Heart right ventricle (tissue), 16 donors: Measurements from ENCODE around the gene HEBP1. TPM values are rescaled to one million over a fixed set of nuclear protein-coding genes. Genes with fewer than 3 reads are reported as not detected.

Experiments used
- ATAC-seq, 8 donors: fragments of 200-7000 bp; cut with Tn5 transposase; one replicate each; pipeline ENCODE4 v1.9.1; 2020; ENCODE audit warnings: mild to moderate bottlenecking in 8 of 8, moderate library complexity in 8 of 8, moderate number of reproducible peaks in 1 of 8
- DNase-seq, 2 donors: peaks; one replicate each; pipeline ENCODE4 v3.0.0-alpha.2; 2020
- H3K27ac ChIP-seq, 10 donors: fragments of 200-600 bp; sonication (generic) in 2 of 10; one replicate each; pipeline versions ENCODE4 v1.5.0 to v1.8.0; 2020 to 2022; ENCODE audit warnings: mild to moderate bottlenecking in 3 of 10
- H3K27me3 ChIP-seq, 7 donors: fragments of 200-600 bp; one replicate each; pipeline ENCODE4 v1.8.0; 2021 to 2022; ENCODE audit warnings: mild to moderate bottlenecking in 2 of 7
- H3K36me3 ChIP-seq, 9 donors: fragments of 200-600 bp; sonication (generic) in 1 of 9; one replicate each; pipeline versions ENCODE4 v1.5.0 to v1.8.0; 2020 to 2022; ENCODE audit warnings: mild to moderate bottlenecking in 2 of 9
- H3K4me1 ChIP-seq, 9 donors: fragments of 200-600 bp; sonication (generic) in 1 of 9; one replicate each; pipeline versions ENCODE4 v1.5.0 to v1.8.0; 2020 to 2022; ENCODE audit warnings: mild to moderate bottlenecking in 4 of 9
- H3K4me3 ChIP-seq, 10 donors: fragments of 200-600 bp; sonication (generic) in 2 of 10; one replicate each; pipeline versions ENCODE4 v1.5.0 to v1.8.0; 2020 to 2022; ENCODE audit warnings: mild to moderate bottlenecking in 7 of 10, moderate library complexity in 2 of 10
- H3K9me3 ChIP-seq, 11 donors: fragments of 200-600 bp in 10 of 11; sonication (generic) in 2 of 11; one replicate each; pipeline versions ENCODE4 v1.5.0 to v1.8.0; 2013 to 2022; ENCODE audit warnings: mild to moderate bottlenecking in 2 of 11, control low read depth in 1 of 11, moderate library complexity in 1 of 11
- CTCF ChIP-seq, 9 donors: fragments of 200-600 bp; sonication (generic) in 2 of 9; IDR thresholded peaks; one replicate each; pipeline versions ENCODE4 v1.5.0 to v1.8.0; 2021 to 2022; ENCODE audit warnings: antibody characterized with exemption in 9 of 9, mild to moderate bottlenecking in 5 of 9, moderate library complexity in 1 of 9
- WGBS, 2 donors: extraction: QIAGEN DNeasy Blood & Tissue Kit; methylation state at CpG; one replicate each; pipeline ENCODE4 v1.1.7; 2013; ENCODE audit warnings: inconsistent platforms in 1 of 2; 5-methylcytosine and 5-hydroxymethylcytosine counted together
- intact Hi-C, 10 donors: fragments of 100-400 bp; cut with DNase I; formaldehyde crosslinking; loops; one replicate each; pipeline versions ENCODE4 v1.11.1 to v1.14.2; 2022
- polyA plus RNA-seq, 2 donors: library from polyadenylated mRNA; stranded (reverse); fragments of 200-250 nt; gene quantifications; one replicate each; pipeline ENCODE4 v1.2.3, GENCODE V29; 2013
- total RNA-seq, 10 donors: library from RNA; stranded (reverse); fragmentation: NEBNext Ultra II Directional in 3 of 10; extraction: Animal tissue kit (Norgen Biotek cat#: 25700) in 3 of 10; gene quantifications; one replicate each; pipeline versions ENCODE4 v1.2.1 to v1.2.4, GENCODE V29; 2021 to 2023
- donor health status: Arrhythmogenic right ventricular cardiomyopathy.
- donor health status: ischemic (EF 13 %, LVEDD 7.1; RV severe dilation, severe dysfunction).
- donor health status: healthy with polysubstance abuse.
- donor health status: DM: no; HTN: yes; CAD: no.
- donor health status: DM: no; HTN: no; CAD: no.
- donor health status: ischemic (EF 25% LVEDD 6.9; RV normal size, moderate dysfunction).
- donor health status: ischemic (EF 25% LVEDD 5.7; RV mildly dilated, moderate dysfunction).
- donor health status: healthy.
- donor health status: DM: yes; HTN: yes; CAD: no.
- donor health status: Ischemic cardiomyopathy.
- donor health status: ischemic (EF 35%, LVEDD 5.7; RV mildly dilated, moderate dysfunction).
- donor health status: nonischemic (EF 11% LVEDD 7.7; RV severe dilation, severe dysfunction).
- donor health status: DM: yes; HTN: yes; CAD: no.
- donor health status: PGD.
- donor health status: ischemic (EF 29% LVEDD 5.4; RV normal size, mild dysfunction).
- donor health status: nonischemic (EF 23%, LVEDD 6.1; RV moderate dilation, normal function).

HEBP1 gene
- total and polyA plus RNA-seq, 12 donors = 23.7 to 72.0 (median 51.4) TPM

- DNase-seq (no peak), ATAC-seq (no peak)
- Histone ChIP-seq H3K9me3 (no peaks in the 10 kb centered on the region), H3K27ac (no peak overlapping the region), H3K4me3 (no peak overlapping the region), H3K4me1 (peaks cover 0 to 19% (median 10%) of the 10 kb centered on the region in 9 donors), H3K27me3 (no peaks in the 10 kb centered on the region), H3K36me3 (no peaks in the 10 kb centered on the region)
- intact Hi-C loops = loop anchor here in 2 of 10 donors (10.0 kb wide), 1 partner anchor 209 kb away; no protein-coding TSS in a partner anchor
- no peak for TF ChIP-seq CTCF (IDR thresholded peaks at IDR 0.05)
- 95 to 98% methylated on average over 2 of the region's 2 CpGs for WGBS, 2 donors
Observed at GRCh38 chr12:13005649-13006048, 5.6 kb upstream of the HEBP1 start.

- intact Hi-C loops = loop anchor here in 6 of 10 donors (5.0 to 10.0 kb wide), 6 partner anchors 37 to 210 kb away; partner anchors contain the start of genes GSG1 (in 2 of the 6) and FAM234B (in 1 of the 6)
- Histone ChIP-seq H3K27me3 (no peaks in the 10 kb centered on the region), H3K4me3 (no peak overlapping the region), H3K4me1 (peaks cover 0 to 23% (median 10%) of the 10 kb centered on the region in 9 donors), H3K36me3 (no peaks in the 10 kb centered on the region), H3K9me3 (no peaks in the 10 kb centered on the region), H3K27ac (no peak overlapping the region)
- 75 to 87% methylated on average over 3 of the region's 3 CpGs for WGBS, 2 donors
- no peak for TF ChIP-seq CTCF (IDR thresholded peaks at IDR 0.05)
- DNase-seq (no peak), ATAC-seq (no peak)
Observed at GRCh38 chr12:13004986-13005385, 4.9 kb upstream of the HEBP1 start.

- no peaks in the 10 kb centered on the region for H3K9me3 ChIP-seq
- H3K4me3 ChIP-seq = no peak overlapping the region
- H3K27ac ChIP-seq = no peak overlapping the region
- H3K36me3 ChIP-seq = no peaks in the 10 kb centered on the region
- peaks cover under 1 to 27% (median 12%) of the 10 kb centered on the region in 9 donors for H3K4me1 ChIP-seq
- 85 to 89% methylated on average over 3 of the region's 3 CpGs for WGBS, 2 donors
- no peak for TF ChIP-seq CTCF (IDR thresholded peaks at IDR 0.05)
- ATAC-seq (no peak), DNase-seq (no peak)
- intact Hi-C loops = loop anchor here in 6 of 10 donors (5.0 to 10.0 kb wide), 6 partner anchors 38 to 210 kb away; partner anchors contain the start of genes GSG1 (in 2 of the 6) and FAM234B (in 1 of the 6)
- H3K27me3 ChIP-seq = no peaks in the 10 kb centered on the region
Observed at GRCh38 chr12:13004361-13004760, 4.3 kb upstream of the HEBP1 start.

- Histone ChIP-seq H3K27me3 (no peaks in the 10 kb centered on the region), H3K36me3 (no peaks in the 10 kb centered on the region), H3K27ac (no peak overlapping the region), H3K4me3 (peak overlapping the region in 2 of 10 donors; percentile 89 to 98), H3K9me3 (no peaks in the 10 kb centered on the region), H3K4me1 (peaks cover 5 to 45% (median 27%) of the 10 kb centered on the region in 9 donors)
- ATAC-seq (no peak), DNase-seq (no peak)
- intact Hi-C loops = loop anchor here in 6 of 10 donors (5.0 to 10.0 kb wide), 6 partner anchors 40 to 212 kb away; partner anchors contain the start of genes GSG1 (in 2 of the 6) and FAM234B (in 1 of the 6)
- WGBS, 2 donors = 97 to 98% methylated on average over 10 of the region's 10 CpGs
- TF ChIP-seq CTCF (IDR thresholded peaks at IDR 0.05) = no peak
Observed at GRCh38 chr12:13002301-13003097, 2.4 kb upstream of the HEBP1 start.
